ENCODE measurements around the gene FBXO24.

DNA sequence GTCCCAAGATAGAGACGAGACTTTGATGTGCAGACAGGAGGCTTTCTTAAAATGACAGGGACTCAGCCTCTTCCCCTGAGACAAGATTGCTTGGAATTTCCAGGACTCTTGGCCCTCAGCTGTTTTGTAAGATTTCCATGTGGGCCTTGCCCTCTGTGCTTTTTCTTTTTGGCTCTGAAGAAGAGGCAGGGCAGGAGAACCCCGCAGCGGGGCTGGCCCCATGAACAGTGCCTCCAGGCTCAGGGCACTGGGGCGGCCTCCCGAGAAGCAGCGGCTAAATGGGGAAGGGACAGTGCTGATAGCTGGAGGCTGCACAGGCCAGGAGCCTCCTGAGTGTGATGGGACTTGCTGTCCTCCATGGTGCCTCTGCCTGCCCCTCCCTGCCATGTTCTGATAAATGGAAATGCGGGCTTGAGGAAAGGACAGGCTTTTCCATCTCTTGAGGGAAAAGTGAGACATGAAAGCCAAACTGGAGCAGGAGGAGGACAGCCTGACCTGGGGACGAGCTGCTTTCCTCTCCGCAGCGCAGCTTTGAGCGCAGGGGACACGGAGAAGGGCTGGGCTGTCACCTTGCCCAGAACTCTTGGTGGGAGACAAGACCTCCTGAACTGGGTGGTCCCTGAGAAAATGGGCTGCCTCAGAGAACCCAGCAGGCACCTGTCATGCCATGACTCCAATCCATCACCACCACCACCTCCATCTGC, 24.5 kb upstream of the FBXO24 start:
- TF ChIP-seq, protein P1, sequence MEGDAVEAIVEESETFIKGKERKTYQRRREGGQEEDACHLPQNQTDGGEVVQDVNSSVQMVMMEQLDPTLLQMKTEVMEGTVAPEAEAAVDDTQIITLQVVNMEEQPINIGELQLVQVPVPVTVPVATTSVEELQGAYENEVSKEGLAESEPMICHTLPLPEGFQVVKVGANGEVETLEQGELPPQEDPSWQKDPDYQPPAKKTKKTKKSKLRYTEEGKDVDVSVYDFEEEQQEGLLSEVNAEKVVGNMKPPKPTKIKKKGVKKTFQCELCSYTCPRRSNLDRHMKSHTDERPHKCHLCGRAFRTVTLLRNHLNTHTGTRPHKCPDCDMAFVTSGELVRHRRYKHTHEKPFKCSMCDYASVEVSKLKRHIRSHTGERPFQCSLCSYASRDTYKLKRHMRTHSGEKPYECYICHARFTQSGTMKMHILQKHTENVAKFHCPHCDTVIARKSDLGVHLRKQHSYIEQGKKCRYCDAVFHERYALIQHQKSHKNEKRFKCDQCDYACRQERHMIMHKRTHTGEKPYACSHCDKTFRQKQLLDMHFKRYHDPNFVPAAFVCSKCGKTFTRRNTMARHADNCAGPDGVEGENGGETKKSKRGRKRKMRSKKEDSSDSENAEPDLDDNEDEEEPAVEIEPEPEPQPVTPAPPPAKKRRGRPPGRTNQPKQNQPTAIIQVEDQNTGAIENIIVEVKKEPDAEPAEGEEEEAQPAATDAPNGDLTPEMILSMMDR (IDR thresholded peaks at IDR 0.05) = no peak
- TF ChIP-seq POLR2A (IDR thresholded peaks at IDR 0.05) = no peak
- no peak for TF ChIP-seq POLR2AphosphoS5 (IDR thresholded peaks at IDR 0.05)
- TF ChIP-seq EP300 (IDR thresholded peaks at IDR 0.05; ENCODE audit: low read depth) = no peak
